ENCODE measurements around the gene RPL36. TPM values are rescaled to one million over a fixed set of nuclear protein-coding genes. Genes with fewer than 3 reads are reported as not detected.

RPL36 gene
- total and polyA plus RNA-seq, 9 of the 15 experiments (the other 6 are each of a cell fraction or from before 2014, with no cell fraction given) = 350 to 3,412 (median 1,507) TPM

- no TSS peak for BruUV-seq (replicated peaks)
- 96% methylated on average over 34 of the region's 40 CpGs for WGBS (ENCODE audit: insufficient coverage, low coverage, missing lambda C conversion rate)
- peaks cover 81% of the 10 kb centered on the region; the same call in 2 of the 3 replicates for H3K36me3 ChIP-seq (ENCODE audit: control insufficient read depth, insufficient read depth, low read length)
- TF ChIP-seq MAZ (CRISPR knock-in tag; conservative IDR thresholded peaks at IDR 0.05 in 1 of 2, IDR thresholded peaks at IDR 0.05 in 1 of 2) (no peak), FOXK1 (CRISPR knock-in tag; IDR thresholded peaks at IDR 0.05; ENCODE audit: borderline replicate concordance) (0 out of 2 replicates have a peak, but pooled peaks have one; percentile 28), ZNF407 (IDR thresholded peaks at IDR 0.05; ENCODE audit: low read depth) (no peak), HDAC1 (IDR thresholded peaks at IDR 0.05) (no peak), SUPT5H (IDR thresholded peaks at IDR 0.05) (0 out of 2 replicates have a peak, but pooled peaks have one; percentile 34), POLR2G (IDR thresholded peaks at IDR 0.05; ENCODE audit: low read depth, low read length) (peak; percentile 80), POLR2A (conservative IDR thresholded peaks at IDR 0.05) (peak; percentile 9; the same call in 1 of the 2 replicates), RBFOX2 (IDR thresholded peaks at IDR 0.05; ENCODE audit: low read depth, low read length) (peak; percentile 70), TFAP4 (CRISPR knock-in tag; IDR thresholded peaks at IDR 0.05; ENCODE audit: borderline replicate concordance) (peak; percentile 19; the same call in 1 of the 2 replicates), TEAD1 (CRISPR knock-in tag; IDR thresholded peaks at IDR 0.05) (no peak), ZFX (CRISPR knock-in tag; IDR thresholded peaks at IDR 0.05) (0 out of 2 replicates have a peak, but pooled peaks have one; percentile 21)
Measured at GRCh38 chr19:5703819-5704818, 14.0 kb downstream of the RPL36 start.

More at GRCh38 chr19:5703819-5704818, 14.0 kb downstream of the RPL36 start:
- peak in 1 of 4 experiments; percentile 7 for DNase-seq (ENCODE audit: extremely low read depth in 1 of 4, low spot score in 3 of 4)
- Histone ChIP-seq H3K27me3 (ENCODE audit: control insufficient read depth in 2 of 2, insufficient read depth in 2 of 2, low read length in 2 of 2) (no peaks in the 10 kb centered on the region), H3K79me2 (ENCODE audit: control insufficient read depth, insufficient read depth, low read length) (peaks cover 15% of the 10 kb centered on the region; the same call in 2 of the 3 replicates), H3K27ac (ENCODE audit: extremely low read depth, low read depth, low read length) (no peak overlapping the region), H4K20me1 (replicated peaks; ENCODE audit: control insufficient read depth, insufficient read depth, low read length) (0 out of 2 replicates have a peak, but pooled peaks cover 7% of the 10 kb centered on the region), H3K9me1 (ENCODE audit: control insufficient read depth, insufficient read depth, low read length) (no peaks in the 10 kb centered on the region), H3K9ac (ENCODE audit: insufficient read depth in 1 of 2, low read depth in 2 of 2, low read length in 2 of 2) (peak overlapping the region in 1 of 2 experiments; percentile 76; a peak in 1 of 4 replicates), H3K4me3 (no peak overlapping the region), H2AFZ (ENCODE audit: low read depth, low read length) (no peak overlapping the region), H3K4me2 (ENCODE audit: insufficient read depth, low read length) (no peak overlapping the region), H3K9me3 (replicated peaks; ENCODE audit: control insufficient read depth, insufficient read depth, low read depth, low read length) (no peaks in the 10 kb centered on the region), H3K4me1 (replicated peaks in 1 of 2; ENCODE audit: control insufficient read depth in 2 of 2, insufficient read depth in 2 of 2, low read length in 2 of 2) (peaks cover 0 to 25% of the 10 kb centered on the region in 2 experiments; a peak in 2 of 5 replicates)
- POLR2A ChIA-PET = interaction anchor here (0.6 to 3.3 kb wide), 8 partner anchors 8 to 18 kb away, joined by 3 to 13 read pairs (median 3); partner anchors contain the start of gene RPL36
- ATAC-seq = no peak
- CTCF ChIA-PET (ENCODE audit: low intra/inter-chr PET ratio) = no interaction called here
- intact Hi-C loops (cut with micrococcal nuclease) = no loop called here
- in situ Hi-C loops (cut with MboI) = no loop called here
- no peak for FAIRE-seq

Measured in K562 (cell line).